ENCODE results near the gene HACE1. TPM values are rescaled to one million over a fixed set of nuclear protein-coding genes. Genes with fewer than 3 reads are reported as not detected.

HACE1 gene
- total RNA-seq, 4 donors from 2014 or later, result 10.8 to 17.7 (median 11.6) TPM

- TF ChIP-seq POLR2A (IDR thresholded peaks at IDR 0.05), result no peak
- no peak for TF ChIP-seq CTCF (IDR thresholded peaks at IDR 0.05)
- WGBS, 2 donors, result 51 to 63% methylated on average over 3 of the region's 3 CpGs
- no peak for DNase-seq (ENCODE audit: low spot score in 2 of 2)
- intact Hi-C loops (cut with DNase I; ENCODE audit: low total_unique reads), result no loop called here
- H3K4me3 ChIP-seq (ENCODE audit: low read depth, poor library complexity, severe bottlenecking), result no peak overlapping the region
These were observed 144.9 kb downstream of the HACE1 start for GRCh38 chr6:104714796-104715195.

GRCh38 chr6:104713982-104714381 is 145.7 kb downstream of the HACE1 start:
- 88 to 91% methylated on average over 2 of the region's 2 CpGs for WGBS, 2 donors
- no peak for DNase-seq (ENCODE audit: low spot score in 2 of 2)
- no peak overlapping the region for H3K4me3 ChIP-seq (ENCODE audit: low read depth, poor library complexity, severe bottlenecking)
- intact Hi-C loops (cut with DNase I; ENCODE audit: low total_unique reads), result no loop called here
- no peak for TF ChIP-seq POLR2A (IDR thresholded peaks at IDR 0.05)

- H3K4me3 ChIP-seq (ENCODE audit: low read depth, poor library complexity, severe bottlenecking), result no peak overlapping the region
- DNase-seq (ENCODE audit: low spot score in 2 of 2), result no peak
- intact Hi-C loops (cut with DNase I; ENCODE audit: low total_unique reads), result no loop called here
- 78 to 86% methylated on average over 4 of the region's 4 CpGs for WGBS, 2 donors
- TF ChIP-seq POLR2A (IDR thresholded peaks at IDR 0.05) (no peak), CTCF (IDR thresholded peaks at IDR 0.05) (no peak)
These were observed 148.3 kb downstream of the HACE1 start for GRCh38 chr6:104711371-104711770.

GRCh38 chr6:104710543-104711335 is 149.0 kb downstream of the HACE1 start:
- intact Hi-C loops (cut with DNase I; ENCODE audit: low total_unique reads), result no loop called here
- DNase-seq (ENCODE audit: low spot score in 2 of 2), result no peak
- no peak overlapping the region for H3K4me3 ChIP-seq (ENCODE audit: low read depth, poor library complexity, severe bottlenecking)
- no peak for TF ChIP-seq POLR2A (IDR thresholded peaks at IDR 0.05)
- TF ChIP-seq CTCF (IDR thresholded peaks at IDR 0.05), result no peak
- 80 to 83% methylated on average over 4 of the region's 4 CpGs for WGBS, 2 donors

- H3K4me3 ChIP-seq (ENCODE audit: low read depth, poor library complexity, severe bottlenecking), result no peak overlapping the region
- DNase-seq (ENCODE audit: low spot score in 2 of 2), result no peak
- intact Hi-C loops (cut with DNase I; ENCODE audit: low total_unique reads), result no loop called here
- WGBS, 2 donors, result 79 to 81% methylated on average over 5 of the region's 5 CpGs
- no peak for TF ChIP-seq CTCF (IDR thresholded peaks at IDR 0.05)
- no peak for TF ChIP-seq POLR2A (IDR thresholded peaks at IDR 0.05)
These were observed 153.7 kb downstream of the HACE1 start for GRCh38 chr6:104705916-104706442.

- no peak overlapping the region for H3K4me3 ChIP-seq (ENCODE audit: low read depth, poor library complexity, severe bottlenecking)
- no peak for DNase-seq (ENCODE audit: low spot score in 2 of 2)
- 47 to 64% methylated on average over 8 of the region's 8 CpGs for WGBS, 2 donors
- intact Hi-C loops (cut with DNase I; ENCODE audit: low total_unique reads), result no loop called here
- TF ChIP-seq POLR2A (IDR thresholded peaks at IDR 0.05), result no peak
- TF ChIP-seq CTCF (IDR thresholded peaks at IDR 0.05), result no peak
These were observed 154.5 kb downstream of the HACE1 start for GRCh38 chr6:104705095-104705707.
